Activated CD4-positive, alpha-beta memory T cell treated with anti-CD3 and anti-CD28 coated beads, Interleukin-2, amount 10 ng/mL, durations not matched to agents 7 days and 5 days (primary cell): ENCODE measurements around the gene FLACC1. TPM values are rescaled to one million over a fixed set of nuclear protein-coding genes. Genes with fewer than 3 reads are reported as not detected.
A peak's percentile ranks its signal among the peaks of the same experiment; 100 is the strongest.
"Not testable (repeated sequence)": the region's sequence is repeated elsewhere in the genome, so short reads cannot be mapped to it uniquely, and the experiment has no call there.

ENCODE experiments used
- CTCF ChIA-PET: fragments of 350-600 bp; sonication (Branson Sonifier 250); formaldehyde crosslinking; loops from one replicate; lab custom pipeline; 2021; ENCODE audit warnings: antibody characterized with exemption, inconsistent platforms; lab: Charles Lee
- POLR2A ChIA-PET: fragments of 350-600 bp; sonication (Branson Sonifier 250); formaldehyde crosslinking; loops from one replicate; lab custom pipeline; 2021; ENCODE audit warnings: antibody characterized with exemption; lab: Charles Lee
- DNase-seq: peaks from one replicate; pipeline ENCODE4 v3.0.0-alpha.2; 2020
- H3K27ac Mint-ChIP-seq: one replicate; pipeline ENCODE4 v1.8.0; 2021; ENCODE audit warnings: mild to moderate bottlenecking, mixed read lengths
- H3K27me3 Mint-ChIP-seq: one replicate; pipeline ENCODE4 v1.8.0; 2021; ENCODE audit warnings: mixed read lengths
- H3K36me3 Mint-ChIP-seq: one replicate; pipeline ENCODE4 v1.8.0; 2021; ENCODE audit warnings: low read depth, mixed read lengths
- H3K4me1 Mint-ChIP-seq: one replicate; pipeline ENCODE4 v1.8.0; 2021; ENCODE audit warnings: mixed read lengths
- H3K4me3 Mint-ChIP-seq: one replicate; pipeline ENCODE4 v1.8.0; 2021; ENCODE audit warnings: mild to moderate bottlenecking, mixed read lengths
- H3K9me3 Mint-ChIP-seq: one replicate; pipeline ENCODE4 v1.8.0; 2021; ENCODE audit warnings: mixed read lengths
- total RNA-seq, 2 experiments: library from RNA; stranded (reverse); gene quantifications; one replicate each; pipeline ENCODE4 v1.2.3, GENCODE V29; 2021

The FLACC1 gene
- total RNA-seq, 2 experiments from 2014 or later = 2.7 to 3.1 TPM

DNA sequence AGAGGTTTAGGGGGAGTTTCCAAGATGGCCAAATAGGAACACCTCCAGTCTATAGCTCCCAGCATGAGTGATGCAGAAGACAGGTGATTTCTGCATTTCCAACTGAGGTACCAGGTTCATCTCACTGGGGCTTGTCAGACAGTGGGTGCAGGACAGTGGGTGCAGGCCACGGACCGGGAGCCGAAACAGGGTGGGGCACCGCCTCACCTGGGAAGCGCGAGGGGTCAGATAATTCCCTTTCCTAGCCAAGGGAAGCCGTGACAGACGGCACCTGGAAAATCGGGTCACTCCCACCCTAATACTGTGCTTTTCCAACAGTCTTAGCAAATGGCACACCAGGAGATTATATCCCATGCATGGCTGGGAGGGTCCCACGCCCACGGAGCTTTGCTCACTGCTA, 57.2 kb downstream of the FLACC1 start:
- H3K27me3 Mint-ChIP-seq, H3K4me1 Mint-ChIP-seq, H3K4me3 Mint-ChIP-seq, DNase-seq, H3K27ac Mint-ChIP-seq, POLR2A ChIA-PET: not testable (repeated sequence)
- CTCF ChIA-PET = interaction anchor here (1.3 kb wide), 1 partner anchor 20 kb away, joined by 3 read pairs; no protein-coding TSS in a partner anchor
- Mint-ChIP-seq H3K36me3 (peaks cover 74% of the 10 kb centered on the region), H3K9me3 (peaks cover 36% of the 10 kb centered on the region)

DNA sequence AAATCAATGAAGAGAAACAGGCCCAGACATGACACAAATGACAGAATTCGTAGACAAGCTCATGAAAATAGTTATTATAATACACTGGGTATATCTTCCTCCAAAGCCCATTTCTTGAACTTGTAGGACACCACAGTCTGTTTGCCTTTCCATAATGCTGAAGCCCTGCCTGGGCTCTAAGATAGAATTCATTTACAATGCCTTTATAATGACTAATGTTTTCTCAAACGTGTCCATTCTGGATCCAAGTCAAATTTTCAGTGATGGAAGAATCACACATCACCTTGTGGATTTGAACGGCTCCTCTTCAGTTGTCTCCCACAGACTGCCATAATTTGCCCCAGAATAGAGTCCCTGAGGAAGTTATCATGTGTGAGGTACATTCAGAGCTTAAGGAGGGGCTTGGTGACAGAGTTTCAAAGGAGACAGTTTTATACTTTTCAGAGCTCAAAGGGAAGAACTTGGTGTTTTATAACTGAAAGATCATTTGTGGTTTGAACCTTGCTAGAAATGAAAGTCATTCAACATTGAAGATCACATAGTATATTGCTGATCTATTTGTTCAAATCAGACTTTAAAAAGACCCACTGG, 58.6 kb downstream of the FLACC1 start:
- Mint-ChIP-seq H3K4me1 (no peaks in the 10 kb centered on the region), H3K9me3 (peaks cover 41% of the 10 kb centered on the region), H3K4me3 (no peak overlapping the region), H3K27ac (no peak overlapping the region), H3K27me3 (no peaks in the 10 kb centered on the region), H3K36me3 (peaks cover 63% of the 10 kb centered on the region)
- ChIA-PET POLR2A (no interaction called here), CTCF (interaction anchor here (0.6 to 1.2 kb wide), 3 partner anchors 9 to 609 kb away, joined by 3 read pairs; no protein-coding TSS in a partner anchor)
- DNase-seq = no peak

DNA sequence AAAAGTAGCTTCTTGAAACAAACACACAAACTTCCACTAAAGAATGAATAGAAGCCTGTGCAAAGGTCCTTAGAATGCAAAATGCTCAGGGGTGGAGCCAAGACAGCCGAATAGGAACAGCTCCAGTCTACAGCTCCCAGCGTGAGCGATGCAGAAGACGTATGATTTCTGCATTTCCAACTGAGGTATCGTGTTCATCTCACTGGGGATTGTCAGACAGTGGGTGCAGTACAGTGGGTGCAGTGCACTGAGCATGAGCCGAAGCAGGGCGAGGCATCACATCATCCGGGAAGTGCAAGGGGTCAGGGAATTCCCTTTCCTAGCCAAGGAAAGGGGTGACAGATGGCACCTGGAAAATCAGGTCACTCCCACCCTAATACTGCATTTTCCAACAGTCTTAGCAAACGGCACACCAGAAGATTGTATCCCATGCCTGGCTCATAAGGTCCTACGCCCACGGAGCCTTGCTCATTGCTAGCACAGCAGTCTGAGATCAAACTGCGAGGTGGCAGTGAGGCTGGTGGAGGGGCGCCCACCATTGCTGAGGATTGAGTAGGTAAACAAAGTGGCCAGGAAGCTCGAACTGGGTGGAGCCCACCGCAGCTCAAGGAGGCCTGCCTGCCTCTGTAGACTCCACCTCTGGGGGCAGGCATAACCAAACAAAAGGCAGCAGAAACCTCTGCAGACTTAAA, 66.5 kb downstream of the FLACC1 start:
- POLR2A ChIA-PET = interaction anchor here (1.3 kb wide), 1 partner anchor 9 kb away, joined by 5 read pairs; no protein-coding TSS in a partner anchor
- not testable (repeated sequence) for H3K27ac Mint-ChIP-seq, DNase-seq

GRCh38 chr2:201285499-201285898, 71.6 kb downstream of the FLACC1 start:
- Mint-ChIP-seq H3K27ac (no peak overlapping the region), H3K9me3 (peaks cover 14% of the 10 kb centered on the region), H3K4me1 (peaks cover 2% of the 10 kb centered on the region), H3K36me3 (peaks cover 65% of the 10 kb centered on the region), H3K4me3 (no peak overlapping the region), H3K27me3 (no peaks in the 10 kb centered on the region)
- ChIA-PET CTCF (no interaction called here), POLR2A (interaction anchor here (0.9 to 1.0 kb wide), 2 partner anchors 17 to 24 kb away, joined by 4 read pairs; no protein-coding TSS in a partner anchor)
- DNase-seq = no peak

More for the DNA sequence above, 66.5 kb downstream of the FLACC1 start:
- Mint-ChIP-seq H3K9me3 (peaks cover 39% of the 10 kb centered on the region), H3K36me3 (peaks cover 79% of the 10 kb centered on the region)
- H3K4me3 Mint-ChIP-seq, CTCF ChIA-PET, H3K27me3 Mint-ChIP-seq, H3K4me1 Mint-ChIP-seq: not testable (repeated sequence)

DNA sequence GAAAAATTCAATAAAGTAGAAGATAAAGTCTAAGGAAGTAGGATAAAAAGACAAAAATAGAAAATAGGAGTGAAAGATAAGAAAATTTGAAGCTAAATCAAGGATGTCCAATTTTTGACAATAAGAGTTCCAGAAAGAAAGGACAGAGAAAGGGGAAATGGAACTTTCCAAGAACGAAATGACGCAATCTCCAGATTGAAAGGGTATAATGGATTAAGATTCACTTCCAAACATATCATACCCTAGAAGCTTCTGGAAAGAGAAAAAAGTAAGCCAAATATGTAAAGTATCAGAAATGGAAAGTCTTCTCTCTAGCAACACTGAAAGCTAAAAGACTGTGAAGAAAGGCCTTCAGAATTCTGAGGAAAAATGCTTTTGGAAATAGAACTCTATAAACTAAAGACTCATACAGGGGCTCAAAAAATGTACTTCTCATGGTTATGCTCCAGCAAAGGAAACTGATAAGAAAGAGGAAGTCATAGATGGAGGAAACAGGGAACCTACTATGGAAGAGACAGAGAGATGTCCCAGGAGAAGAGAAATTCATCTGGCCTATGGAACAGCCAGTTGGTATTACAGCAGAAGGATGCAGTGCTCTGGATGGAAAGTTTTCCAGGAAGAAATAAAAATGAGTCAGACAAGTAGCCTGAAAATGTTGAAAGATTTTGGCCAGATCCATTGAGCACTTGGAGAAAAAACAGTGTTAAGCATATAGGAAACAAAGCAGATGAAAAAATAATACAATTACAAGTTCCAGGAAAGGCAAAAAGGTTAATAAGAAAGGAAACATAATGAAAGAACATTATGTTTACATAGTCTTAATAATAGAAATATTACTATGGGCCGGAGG, 76.7 kb downstream of the FLACC1 start:
- no peak overlapping the region for H3K4me3 Mint-ChIP-seq
- peaks cover 16% of the 10 kb centered on the region for H3K4me1 Mint-ChIP-seq
- H3K27me3 Mint-ChIP-seq = no peaks in the 10 kb centered on the region
- peaks cover 4% of the 10 kb centered on the region for H3K9me3 Mint-ChIP-seq
- ChIA-PET POLR2A (interaction anchor here (1.6 to 8.2 kb wide), 3 partner anchors 9 to 19 kb away, joined by 5 to 72 read pairs (median 5); partner anchors contain the start of gene CASP8), CTCF (interaction anchor here (1.2 to 1.6 kb wide), 3 partner anchors 10 to 84 kb away, joined by 3 to 4 read pairs (median 3); no protein-coding TSS in a partner anchor)
- H3K36me3 Mint-ChIP-seq = peaks cover 61% of the 10 kb centered on the region
- peak overlapping the region; percentile 3 for H3K27ac Mint-ChIP-seq
- DNase-seq = no peak

- Mint-ChIP-seq H3K4me3 (no peak overlapping the region), H3K4me1 (peaks cover 24% of the 10 kb centered on the region), H3K36me3 (peaks cover 65% of the 10 kb centered on the region), H3K27ac (peak overlapping the region; percentile 18), H3K27me3 (no peaks in the 10 kb centered on the region), H3K9me3 (peaks cover 4% of the 10 kb centered on the region)
- ChIA-PET POLR2A (interaction anchor here (0.6 to 8.2 kb wide), 5 partner anchors 12 to 294 kb away, joined by 3 to 72 read pairs (median 4); partner anchors contain the start of gene CASP8), CTCF (interaction anchor here (0.9 to 1.6 kb wide), 4 partner anchors 9 to 47 kb away, joined by 3 to 4 read pairs (median 3); no protein-coding TSS in a partner anchor)
- DNase-seq = no peak
Observed at GRCh38 chr2:201279079-201279478, 78.1 kb downstream of the FLACC1 start.

DNA sequence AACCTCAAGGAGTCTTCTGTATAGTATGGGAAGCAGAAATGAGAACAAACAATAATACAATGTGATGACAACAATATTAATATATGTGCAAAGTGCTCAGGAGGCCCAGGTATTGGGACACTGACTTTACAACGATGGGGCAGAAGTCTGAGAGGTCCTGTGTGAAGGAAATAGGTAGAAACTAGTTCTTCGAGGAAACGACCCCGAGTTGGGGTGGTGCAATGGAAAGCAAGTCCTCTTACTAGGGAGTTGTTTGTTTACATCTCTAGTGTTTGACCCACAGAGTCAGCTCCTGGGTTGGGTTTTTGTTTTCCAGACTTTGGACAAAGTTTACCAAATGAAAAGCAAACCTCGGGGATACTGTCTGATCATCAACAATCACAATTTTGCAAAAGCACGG, 80.6 kb downstream of the FLACC1 start:
- CTCF ChIA-PET = interaction anchor here (1.2 kb wide), 1 partner anchor 44 kb away, joined by 5 read pairs; no protein-coding TSS in a partner anchor
- Mint-ChIP-seq H3K9me3 (peaks cover 4% of the 10 kb centered on the region), H3K36me3 (peaks cover 89% of the 10 kb centered on the region), H3K27ac (no peak overlapping the region), H3K27me3 (no peaks in the 10 kb centered on the region), H3K4me3 (no peak overlapping the region), H3K4me1 (peaks cover 45% of the 10 kb centered on the region)
- no peak for DNase-seq
- POLR2A ChIA-PET = interaction anchor here (8.2 kb wide), 1 partner anchor 15 kb away, joined by 72 read pairs; the partner anchor contains the start of gene CASP8

GRCh38 chr2:201275990-201276389, 81.2 kb downstream of the FLACC1 start:
- POLR2A ChIA-PET = interaction anchor here (0.6 to 8.2 kb wide), 3 partner anchors 15 to 688 kb away, joined by 3 to 72 read pairs (median 3); partner anchors contain the start of gene CASP8
- H3K27me3 Mint-ChIP-seq = no peaks in the 10 kb centered on the region
- H3K4me3 Mint-ChIP-seq = no peak overlapping the region
- CTCF ChIA-PET = interaction anchor here (1.9 kb wide), 1 partner anchor 43 kb away, joined by 8 read pairs; no protein-coding TSS in a partner anchor
- H3K4me1 Mint-ChIP-seq = peaks cover 50% of the 10 kb centered on the region
- peaks cover 4% of the 10 kb centered on the region for H3K9me3 Mint-ChIP-seq
- H3K27ac Mint-ChIP-seq = no peak overlapping the region
- DNase-seq = no peak
- peaks cover 91% of the 10 kb centered on the region for H3K36me3 Mint-ChIP-seq

- H3K4me1 Mint-ChIP-seq = peaks cover 55% of the 10 kb centered on the region
- H3K4me3 Mint-ChIP-seq = no peak overlapping the region
- peaks cover 91% of the 10 kb centered on the region for H3K36me3 Mint-ChIP-seq
- ChIA-PET CTCF (interaction anchor here (1.0 to 1.9 kb wide), 2 partner anchors 23 to 42 kb away, joined by 3 to 8 read pairs; no protein-coding TSS in a partner anchor), POLR2A (interaction anchor here (0.7 to 8.2 kb wide), 4 partner anchors 10 to 157 kb away, joined by 3 to 72 read pairs (median 3); partner anchors contain the start of gene CASP8)
- DNase-seq = no peak
- H3K9me3 Mint-ChIP-seq = no peaks in the 10 kb centered on the region
- no peaks in the 10 kb centered on the region for H3K27me3 Mint-ChIP-seq
- H3K27ac Mint-ChIP-seq = peak overlapping the region; percentile 8
Observed at GRCh38 chr2:201275069-201275468, 82.1 kb downstream of the FLACC1 start.

DNA sequence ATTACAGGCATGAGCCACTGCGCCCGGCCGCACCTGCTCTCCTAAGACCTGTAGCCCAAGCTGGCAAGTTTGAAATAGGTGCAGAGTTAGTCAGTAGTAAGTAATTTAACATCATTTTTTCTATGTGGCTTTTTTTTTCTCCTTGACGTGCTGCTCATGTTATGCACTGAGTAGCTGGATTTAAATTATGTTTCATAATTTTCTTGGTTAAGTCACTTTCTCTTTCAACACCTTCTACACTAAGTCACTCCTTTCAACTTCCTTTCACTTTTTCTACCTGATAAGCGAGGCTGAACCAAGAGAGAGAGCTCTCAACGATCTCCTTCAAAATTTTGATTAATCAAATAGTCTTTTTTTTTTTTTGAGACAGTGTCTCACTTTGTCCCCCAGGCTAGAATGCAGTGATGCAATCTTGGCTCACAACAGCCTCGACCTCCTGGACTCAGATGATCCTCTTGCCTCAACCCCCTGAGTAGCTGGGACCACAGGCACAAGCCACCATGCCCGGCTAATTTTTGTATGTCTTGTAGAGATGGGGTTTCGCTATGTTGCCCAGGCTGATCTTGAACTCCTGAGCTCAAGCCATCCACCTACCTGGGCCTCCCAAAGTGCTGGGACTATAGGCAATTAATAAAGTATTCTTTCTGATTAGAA, 83.7 kb downstream of the FLACC1 start:
- H3K36me3 Mint-ChIP-seq = peaks cover 93% of the 10 kb centered on the region
- peaks cover 57% of the 10 kb centered on the region for H3K4me1 Mint-ChIP-seq
- ChIA-PET POLR2A (interaction anchor here (1.2 to 8.2 kb wide), 4 partner anchors 12 to 159 kb away, joined by 3 to 72 read pairs (median 3); partner anchors contain the start of gene CASP8), CTCF (interaction anchor here (0.7 to 1.1 kb wide), 6 partner anchors 9 to 141 kb away, joined by 3 to 6 read pairs (median 4); no protein-coding TSS in a partner anchor)
- no peak overlapping the region for H3K4me3 Mint-ChIP-seq
- H3K27ac Mint-ChIP-seq = no peak overlapping the region
- no peaks in the 10 kb centered on the region for H3K27me3 Mint-ChIP-seq
- H3K9me3 Mint-ChIP-seq = no peaks in the 10 kb centered on the region
- DNase-seq = no peak

DNA sequence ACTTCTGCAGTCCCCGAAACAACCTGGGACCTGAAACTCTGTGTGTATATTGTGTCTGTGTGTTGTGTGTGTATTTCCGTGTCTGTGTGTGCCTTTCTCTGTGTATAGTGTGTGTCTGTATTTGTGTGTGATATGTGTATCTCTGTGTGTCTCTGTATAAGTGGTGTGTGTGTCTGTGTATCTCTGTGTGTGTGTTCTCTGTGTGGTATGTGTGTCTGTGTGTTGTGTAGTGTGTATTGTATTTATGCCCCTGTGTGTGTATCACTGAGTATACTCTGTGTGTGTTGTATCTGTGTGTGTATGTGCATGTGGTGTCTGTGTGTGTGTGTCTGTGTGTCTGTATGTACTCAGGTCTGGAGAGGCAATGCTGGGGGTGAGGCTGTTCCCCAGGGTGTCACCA, 85.2 kb downstream of the FLACC1 start:
- Mint-ChIP-seq H3K27ac (peak overlapping the region; percentile 9), H3K36me3 (peaks cover 92% of the 10 kb centered on the region), H3K4me3 (peak overlapping the region; percentile 3), H3K4me1 (peaks cover 63% of the 10 kb centered on the region), H3K27me3 (no peaks in the 10 kb centered on the region), H3K9me3 (no peaks in the 10 kb centered on the region)
- POLR2A ChIA-PET = no interaction called here
- CTCF ChIA-PET = no interaction called here
- no peak for DNase-seq
